H1 (cell line): Measurements from ENCODE around the gene CPA1. TPM values are rescaled to one million over a fixed set of nuclear protein-coding genes. Genes with fewer than 3 reads are reported as not detected.

Source experiments
- CTCF ChIA-PET: fragments of 300-600 bp; sonication (Branson Sonifier 250); formaldehyde crosslinking; loops from one replicate; lab custom pipeline; 2021; ENCODE audit not compliant: partially characterized antibody; lab: Charles Lee
- POLR2A ChIA-PET: fragments of 300-600 bp; sonication (Branson Sonifier 250); formaldehyde crosslinking; loops from one replicate; lab custom pipeline; 2021; ENCODE audit warnings: inconsistent platforms; ENCODE audit not compliant: partially characterized antibody; lab: Charles Lee
- DNase-seq, 2 experiments: peaks; one replicate each; pipeline versions ENCODE4 v3.0.0 to v3.0.0-alpha.2; 2010 to 2022; ENCODE audit warnings: low spot score in 2 of 2, low read depth in 1 of 2, mixed read lengths in 1 of 2
- FAIRE-seq: peaks from 2 replicates; lab custom pipeline; 2011; peaks lifted over from hg19 to GRCh38; lab: Jason Lieb, UNC
- H2AFZ ChIP-seq: 2 replicates; pipeline ENCODE4 v1.8.1; 2012; ENCODE audit warnings: low read length, inconsistent platforms
- H2AK5ac ChIP-seq: 2 replicates; pipeline ENCODE4 v1.6.1; 2013; ENCODE audit warnings: low read depth, low read length
- H2BK120ac ChIP-seq: replicated peaks from 2 replicates; pipeline ENCODE3; 2013; ENCODE audit warnings: low read depth, low read length, inconsistent platforms
- H2BK12ac ChIP-seq: 2 replicates; pipeline ENCODE4 v1.6.1; 2013; ENCODE audit warnings: low read depth, low read length
- H2BK15ac ChIP-seq: 2 replicates; pipeline ENCODE4 v1.6.1; 2013; ENCODE audit warnings: low read length
- H2BK20ac ChIP-seq: 2 replicates; pipeline ENCODE4 v1.6.1; 2013; ENCODE audit warnings: low read length
- H2BK5ac ChIP-seq: 2 replicates; pipeline ENCODE4 v1.6.1; 2013; ENCODE audit warnings: low read depth, low read length
- H3K14ac ChIP-seq: 2 replicates; pipeline ENCODE4 v1.6.1; 2013; ENCODE audit warnings: inconsistent platforms; ENCODE audit not compliant: insufficient read length
- H3K18ac ChIP-seq: 2 replicates; pipeline ENCODE4 v1.6.1; 2013; ENCODE audit warnings: low read length; ENCODE audit errors: extremely low read depth
- H3K23ac ChIP-seq: 2 replicates; pipeline ENCODE4 v1.6.1; 2013; ENCODE audit warnings: inconsistent platforms; ENCODE audit not compliant: insufficient read length
- H3K23me2 ChIP-seq: 2 replicates; pipeline ENCODE4 v1.6.1; 2013; ENCODE audit warnings: low read depth, low read length
- H3K27ac ChIP-seq: 2 replicates; pipeline ENCODE4 v1.6.1; 2011; ENCODE audit warnings: low read depth, low read length, inconsistent platforms
- H3K27me3 ChIP-seq, 4 experiments: replicated peaks in 1 of 4; 1 replicate in 1 of 4; 2 replicates in 3 of 4; pipeline versions ENCODE4 v1.6.1 to v1.8.1; 2011 to 2013; ENCODE audit warnings: low read length in 3 of 4, mild to moderate bottlenecking in 3 of 4, inconsistent platforms in 2 of 4, mixed read lengths in 2 of 4, moderate library complexity in 1 of 4; ENCODE audit not compliant: control insufficient read depth in 3 of 4, insufficient read depth in 3 of 4; ENCODE audit errors: extremely low read depth in 1 of 4
- H3K36me3 ChIP-seq, 4 experiments: 2 replicates each; pipeline versions ENCODE4 v1.6.1 to v1.8.1; 2011 to 2013; ENCODE audit warnings: mild to moderate bottlenecking in 4 of 4, low read length in 3 of 4, moderate library complexity in 2 of 4, control low read depth in 1 of 4, inconsistent platforms in 1 of 4; ENCODE audit not compliant: insufficient read depth in 4 of 4, control insufficient read depth in 2 of 4
- H3K4ac ChIP-seq: replicated peaks from 2 replicates; pipeline ENCODE3; 2013; ENCODE audit warnings: low read length, low read depth, mixed read lengths, inconsistent platforms; ENCODE audit not compliant: insufficient read length
- H3K4me1 ChIP-seq, 4 experiments: replicated peaks in 1 of 4; 1 replicate in 1 of 4; 2 replicates in 3 of 4; pipeline versions ENCODE4 v1.6.1 to v1.8.1; 2011 to 2013; ENCODE audit warnings: low read length in 3 of 4, inconsistent platforms in 2 of 4, mixed read lengths in 1 of 4; ENCODE audit not compliant: insufficient read depth in 4 of 4, control insufficient read depth in 3 of 4
- H3K4me2 ChIP-seq, 2 experiments: 2 replicates each; pipeline versions ENCODE4 v1.6.1 to v1.8.1; 2011 to 2013; ENCODE audit warnings: low read depth in 2 of 2, low read length in 2 of 2, control low read depth in 1 of 2, inconsistent platforms in 1 of 2, mild to moderate bottlenecking in 1 of 2; ENCODE audit not compliant: insufficient read depth in 1 of 2
- H3K4me3 ChIP-seq, 4 experiments: fragments of 200-600, 300-600 bp in 1 of 4; sonication (generic), shearing (Covaris generic), sonication (Bioruptor Twin) in 1 of 4; 2 replicates each; pipeline versions ENCODE4 v1.5.1 to v1.8.1; 2011 to 2016; ENCODE audit warnings: low read length in 4 of 4, low read depth in 3 of 4, control low read depth in 2 of 4, inconsistent platforms in 2 of 4, mild to moderate bottlenecking in 2 of 4, mixed read lengths in 1 of 4, moderate library complexity in 1 of 4; ENCODE audit not compliant: insufficient read depth in 2 of 4; ENCODE audit errors: extremely low read depth in 1 of 4
- H3K56ac ChIP-seq: replicated peaks from 2 replicates; pipeline ENCODE3; 2013; ENCODE audit warnings: low read depth, mild to moderate bottlenecking, mixed read lengths, low read length, inconsistent platforms; ENCODE audit not compliant: insufficient read length
- H3K79me1 ChIP-seq: 2 replicates; pipeline ENCODE4 v1.6.1; 2013; ENCODE audit warnings: low read depth, low read length, control low read depth
- H3K79me2 ChIP-seq, 2 experiments: 2 replicates each; pipeline versions ENCODE4 v1.6.1 to v1.8.1; 2012 to 2013; ENCODE audit warnings: low read length in 2 of 2, mild to moderate bottlenecking in 2 of 2, inconsistent platforms in 1 of 2; ENCODE audit not compliant: insufficient read depth in 2 of 2, control insufficient read depth in 1 of 2
- H3K9ac ChIP-seq, 4 experiments: replicated peaks in 1 of 4; 1 replicate in 1 of 4; 2 replicates in 3 of 4; pipeline versions ENCODE4 v1.6.1 to v1.8.1; 2011 to 2013; ENCODE audit warnings: low read depth in 3 of 4, low read length in 3 of 4, control low read depth in 2 of 4, mild to moderate bottlenecking in 2 of 4, moderate library complexity in 2 of 4, inconsistent platforms in 1 of 4; ENCODE audit errors: extremely low read depth in 1 of 4
- H3K9me3 ChIP-seq, 2 experiments: 2 replicates each; pipeline versions ENCODE4 v1.6.1 to v1.8.1; 2012 to 2013; ENCODE audit warnings: mild to moderate bottlenecking in 2 of 2, moderate library complexity in 2 of 2, control low read depth in 1 of 2, inconsistent platforms in 1 of 2, low read depth in 1 of 2, low read length in 1 of 2, mixed read lengths in 1 of 2; ENCODE audit not compliant: insufficient read depth in 2 of 2
- H4K20me1 ChIP-seq, 2 experiments: replicated peaks in 1 of 2; 2 replicates each; pipeline versions ENCODE3 to v1.8.1; 2011 to 2013; ENCODE audit warnings: inconsistent platforms in 2 of 2, low read length in 2 of 2, mild to moderate bottlenecking in 1 of 2; ENCODE audit not compliant: insufficient read depth in 2 of 2, control insufficient read depth in 1 of 2
- H4K5ac ChIP-seq: 2 replicates; pipeline ENCODE4 v1.6.1; 2013; ENCODE audit warnings: low read length, low read depth, mixed read lengths, inconsistent platforms; ENCODE audit not compliant: insufficient read length
- H4K8ac ChIP-seq: 2 replicates; pipeline ENCODE4 v1.8.0; 2013; ENCODE audit warnings: mild to moderate bottlenecking, moderate library complexity, low read length, inconsistent platforms; ENCODE audit not compliant: insufficient read depth; ENCODE audit errors: extremely low read depth
- H4K91ac ChIP-seq: replicated peaks from 2 replicates; pipeline ENCODE3; 2013; ENCODE audit warnings: low read length, mixed read lengths, inconsistent platforms; ENCODE audit not compliant: insufficient read length
- BCL11A ChIP-seq, 2 experiments: IDR thresholded peaks; one replicate each; pipeline ENCODE4 v1.6.1; 2011; ENCODE audit warnings: low read depth in 2 of 2, low read length in 2 of 2, mild to moderate bottlenecking in 2 of 2
- E2F6 ChIP-seq: IDR thresholded peaks from 2 replicates; pipeline ENCODE4 v1.6.1; 2012; ENCODE audit warnings: inconsistent platforms
- FOSL1 ChIP-seq: IDR thresholded peaks from 2 replicates; pipeline ENCODE4 v1.6.1; 2011; ENCODE audit warnings: mild to moderate bottlenecking, low read depth, low read length, moderate library complexity; ENCODE audit not compliant: insufficient read depth
- MAFK ChIP-seq: IDR thresholded peaks from 2 replicates; pipeline ENCODE4 v1.6.1; 2012; ENCODE audit warnings: low read depth, mild to moderate bottlenecking, improper control_type of control experiment, low read length
- NANOG ChIP-seq: IDR thresholded peaks from 2 replicates; pipeline ENCODE4 v1.6.1; 2011; ENCODE audit warnings: low read length, low read depth, mild to moderate bottlenecking, inconsistent platforms; ENCODE audit not compliant: insufficient read depth, poor library complexity, severe bottlenecking
- POLR2A ChIP-seq, 2 experiments: IDR thresholded peaks; 1 replicate in 1 of 2; 2 replicates in 1 of 2; pipeline ENCODE4 v1.6.1; 2011; ENCODE audit warnings: low read depth in 2 of 2, low read length in 2 of 2, mild to moderate bottlenecking in 2 of 2; ENCODE audit errors: control extremely low read depth in 1 of 2
- RFX5 ChIP-seq: IDR thresholded peaks from 2 replicates; pipeline ENCODE4 v1.6.1; 2011; ENCODE audit warnings: low read depth, low read length, improper control_type of control experiment, borderline replicate concordance
- RNF2 ChIP-seq: fragments of 200-900, 300-1000 bp; sonication (generic); IDR thresholded peaks from 2 replicates; pipeline ENCODE4 v1.7.1; 2016; ENCODE audit warnings: borderline replicate concordance, low read depth, mild to moderate bottlenecking, antibody characterized with exemption, low read length; ENCODE audit not compliant: poor library complexity, severe bottlenecking; ENCODE audit errors: missing control alignments
- SP1 ChIP-seq: IDR thresholded peaks from 2 replicates; pipeline ENCODE4 v1.6.1; 2011; ENCODE audit warnings: low read depth, low read length
- SP4 ChIP-seq: IDR thresholded peaks from 2 replicates; pipeline ENCODE4 v1.6.1; 2012; ENCODE audit warnings: low read length, inconsistent platforms
- SUZ12 ChIP-seq: fragments of 200-600 bp; sonication (generic); IDR thresholded peaks from 2 replicates; pipeline ENCODE4 v1.6.1; 2012; ENCODE audit warnings: mild to moderate bottlenecking, inconsistent platforms, low read length, moderate library complexity, mixed read lengths
- TAF7 ChIP-seq: optimal IDR thresholded peaks from 2 replicates; pipeline ENCODE3; 2011; ENCODE audit warnings: low read depth, mild to moderate bottlenecking, inconsistent platforms, low read length, moderate library complexity, borderline replicate concordance
- TEAD4 ChIP-seq: IDR thresholded peaks from 2 replicates; pipeline ENCODE4 v1.6.1; 2012; ENCODE audit warnings: low read depth, low read length, inconsistent platforms, mixed read lengths
- WGBS, 2 experiments: shearing (Covaris generic) in 1 of 2; methylation state at CpG; one replicate each; pipeline versions ENCODE4 v1.1.6 to v1.1.7; 2013 to 2015; ENCODE audit warnings: low lambda C conversion rate in 2 of 2, mixed read lengths in 2 of 2, inconsistent platforms in 1 of 2, low coverage in 1 of 2, missing lambda C conversion rate in 1 of 2; ENCODE audit not compliant: insufficient replicate concordance in 2 of 2, insufficient coverage in 1 of 2, insufficient read length in 1 of 2; ENCODE audit errors: extremely low coverage in 1 of 2, missing lambda C conversion rate in 1 of 2; 5-methylcytosine and 5-hydroxymethylcytosine counted together
- polyA plus RNA-seq, 7 experiments: library from polyadenylated mRNA; depleted of rRNA in 3 of 7; stranded (reverse) in 5 of 7; unstranded in 2 of 7; fragments of >200 nt in 5 of 7; fragments of 200-250 nt in 2 of 7; gene quantifications; 1 replicate in 5 of 7; 2 replicates in 1 of 7; 4 replicates in 1 of 7; pipeline versions ENCODE4 v1.2.1 to v1.2.3, GENCODE V29; 2011 to 2013; ENCODE audit warnings: missing spikeins in 2 of 7, mixed read lengths in 2 of 7
- total RNA-seq: library from RNA; stranded (reverse); fragmentation: NEBNext Ultra II Directional; extraction: Animal tissue kit (Norgen Biotek cat#: 25700); gene quantifications from 2 replicates; pipeline ENCODE4 v1.2.1, GENCODE V29; 2021

The CPA1 gene
- total and polyA plus RNA-seq, 2 of the 8 experiments (the other 6 are each of a cell fraction or from before 2014, with no cell fraction given) = not detected

- POLR2A ChIA-PET = interaction anchor here (1.1 kb wide), 1 partner anchor 9 kb away, joined by 3 read pairs; no protein-coding TSS in a partner anchor
- Histone ChIP-seq H3K56ac (no peak overlapping the region), H4K20me1 (no peaks in the 10 kb centered on the region), H3K9ac (no peak overlapping the region), H3K27ac (no peak overlapping the region), H3K4me2 (no peak overlapping the region), H3K4me3 (no peak overlapping the region), H3K23ac (no peak overlapping the region), H2BK20ac (no peak overlapping the region), H3K27me3 (no peaks in the 10 kb centered on the region), H3K4ac (no peak overlapping the region), H3K36me3 (no peaks in the 10 kb centered on the region), H2AK5ac (no peak overlapping the region), H3K9me3 (0 out of 4 replicates have a peak, but pooled peaks cover 0 to 6% of the 10 kb centered on the region in 2 experiments), H3K23me2 (no peaks in the 10 kb centered on the region), H3K18ac (no peak overlapping the region), H2AFZ (no peak overlapping the region), H4K91ac (no peak overlapping the region), H2BK5ac (no peak overlapping the region), H2BK15ac (peak overlapping the region; percentile 20; the same call in 1 of the 2 replicates), H2BK12ac (no peak overlapping the region; the same call in 1 of the 2 replicates), H3K79me1 (no peaks in the 10 kb centered on the region), H2BK120ac (no peak overlapping the region), H4K5ac (no peak overlapping the region), H3K79me2 (no peaks in the 10 kb centered on the region), H4K8ac (no peak overlapping the region), H3K4me1 (peaks cover 5 to 11% (median 10%) of the 10 kb centered on the region in 4 experiments), H3K14ac (no peak overlapping the region)
- WGBS, 2 experiments = 87% methylated on average over 4 of the region's 4 CpGs; no CpG with 5 or more reads in 1 of the 2 experiments
- CTCF ChIA-PET = interaction anchor here (1.1 to 1.3 kb wide), 3 partner anchors 12 to 81 kb away, joined by 3 to 4 read pairs (median 3); no protein-coding TSS in a partner anchor
- no peak for DNase-seq
- FAIRE-seq = no peak
- TF ChIP-seq SUZ12 (no peak), POLR2A (IDR thresholded peaks at IDR 0.05; ENCODE audit: control extremely low read depth in 1 of 2, low read depth in 2 of 2, low read length in 2 of 2) (no peak), RNF2 (no peak), TEAD4 (no peak), TAF7 (no peak), MAFK (no peak), NANOG (no peak), SP4 (no peak), E2F6 (no peak), BCL11A (IDR thresholded peaks at IDR 0.05; ENCODE audit: low read depth in 2 of 2, low read length in 2 of 2) (no peak), SP1 (no peak), FOSL1 (no peak), RFX5 (no peak)
These were observed 21.8 kb upstream of the CPA1 start for GRCh38 chr7:130358471-130358870.
